ENCODE results near the gene MGST1.

The MGST1 gene

DNA sequence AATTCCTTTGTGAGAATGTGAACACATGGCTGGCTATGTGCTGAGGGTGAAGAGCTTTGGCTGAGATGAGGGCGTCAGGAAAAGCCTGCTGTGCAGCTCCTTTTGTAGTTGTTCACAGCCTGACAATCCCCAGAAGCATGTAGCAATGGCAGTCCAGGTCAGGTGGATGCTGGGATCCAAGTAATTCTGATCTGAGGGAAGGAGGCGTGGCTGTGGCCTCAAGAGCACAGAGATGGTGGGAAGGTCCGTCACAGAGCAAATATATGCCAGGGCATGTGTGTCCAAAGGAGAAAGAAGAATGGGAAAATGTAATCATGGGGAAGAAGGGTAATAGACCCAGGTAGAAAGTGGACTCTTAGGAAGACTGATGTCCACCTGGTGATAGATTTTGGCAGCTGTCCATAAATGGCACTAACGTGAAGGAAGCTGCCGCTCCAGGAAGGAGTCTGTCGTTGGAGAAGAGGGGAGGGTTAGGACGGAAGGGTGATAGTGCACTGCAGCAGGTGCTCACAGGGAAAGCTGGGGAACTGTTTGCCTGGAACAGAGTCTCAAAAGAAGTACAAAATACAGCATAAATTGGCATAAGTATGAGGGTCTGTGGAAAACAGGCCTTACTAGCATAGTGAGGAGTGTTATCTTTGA is 13.8 kb downstream of the MGST1 start:
- ATAC-seq (ENCODE audit: insufficient read depth, low read depth): no peak
- H3K79me2 ChIP-seq (ENCODE audit: insufficient read depth, low read length): no peaks in the 10 kb centered on the region

DNA sequence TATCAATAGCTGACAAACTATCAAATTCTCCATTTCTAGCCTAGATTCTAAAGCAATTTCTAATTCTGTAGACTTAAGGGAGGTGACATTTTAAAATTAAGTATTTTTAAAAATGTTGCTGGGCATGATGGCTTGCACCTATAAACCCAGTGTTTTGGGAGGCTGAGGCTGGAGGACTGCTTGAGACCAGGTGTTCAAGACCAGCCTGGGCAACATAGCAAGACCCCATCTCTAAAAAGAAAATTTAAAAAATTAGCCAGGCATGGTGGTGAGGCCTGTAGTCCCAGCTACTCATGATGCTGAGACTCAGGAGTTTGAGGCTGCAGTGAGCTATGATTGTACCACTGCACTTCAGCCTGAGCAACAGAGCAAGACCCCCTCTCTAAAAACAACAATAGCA is 15.1 kb downstream of the MGST1 start:
- DNase-seq (no peak), ATAC-seq (ENCODE audit: insufficient read depth, low read depth) (no peak)
- Histone ChIP-seq H3K27ac (ENCODE audit: low read length) (no peak overlapping the region), H3K4me3 (ENCODE audit: low read depth in 1 of 2, low read length in 2 of 2) (no peak overlapping the region), H4K20me1 (ENCODE audit: insufficient read depth, low read length) (no peaks in the 10 kb centered on the region), H3K79me2 (ENCODE audit: insufficient read depth, low read length) (no peaks in the 10 kb centered on the region), H3K9me3 (ENCODE audit: insufficient read depth, low read length, severe bottlenecking) (no peaks in the 10 kb centered on the region), H3K9ac (ENCODE audit: low read depth, low read length) (no peak overlapping the region), H3K27me3 (ENCODE audit: insufficient read depth, low read length, poor library complexity) (no peaks in the 10 kb centered on the region), H2AFZ (ENCODE audit: low read depth, low read length) (no peak overlapping the region), H3K4me2 (ENCODE audit: insufficient read depth, low read length) (no peak overlapping the region), H3K36me3 (ENCODE audit: insufficient read depth, low read length) (no peaks in the 10 kb centered on the region), H3K4me1 (ENCODE audit: insufficient read depth, low read length) (no peaks in the 10 kb centered on the region)
- TF ChIP-seq EZH2 (IDR thresholded peaks at IDR 0.05; ENCODE audit: borderline replicate concordance, low read depth, low read length, severe bottlenecking): no peak
- TF ChIP-seq, protein P1, sequence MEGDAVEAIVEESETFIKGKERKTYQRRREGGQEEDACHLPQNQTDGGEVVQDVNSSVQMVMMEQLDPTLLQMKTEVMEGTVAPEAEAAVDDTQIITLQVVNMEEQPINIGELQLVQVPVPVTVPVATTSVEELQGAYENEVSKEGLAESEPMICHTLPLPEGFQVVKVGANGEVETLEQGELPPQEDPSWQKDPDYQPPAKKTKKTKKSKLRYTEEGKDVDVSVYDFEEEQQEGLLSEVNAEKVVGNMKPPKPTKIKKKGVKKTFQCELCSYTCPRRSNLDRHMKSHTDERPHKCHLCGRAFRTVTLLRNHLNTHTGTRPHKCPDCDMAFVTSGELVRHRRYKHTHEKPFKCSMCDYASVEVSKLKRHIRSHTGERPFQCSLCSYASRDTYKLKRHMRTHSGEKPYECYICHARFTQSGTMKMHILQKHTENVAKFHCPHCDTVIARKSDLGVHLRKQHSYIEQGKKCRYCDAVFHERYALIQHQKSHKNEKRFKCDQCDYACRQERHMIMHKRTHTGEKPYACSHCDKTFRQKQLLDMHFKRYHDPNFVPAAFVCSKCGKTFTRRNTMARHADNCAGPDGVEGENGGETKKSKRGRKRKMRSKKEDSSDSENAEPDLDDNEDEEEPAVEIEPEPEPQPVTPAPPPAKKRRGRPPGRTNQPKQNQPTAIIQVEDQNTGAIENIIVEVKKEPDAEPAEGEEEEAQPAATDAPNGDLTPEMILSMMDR (IDR thresholded peaks at IDR 0.05; ENCODE audit: borderline replicate concordance, extremely low read depth, low read length, poor library complexity, severe bottlenecking): no peak

More for the DNA sequence above, 13.8 kb downstream of the MGST1 start:
- Histone ChIP-seq H4K20me1 (ENCODE audit: insufficient read depth, low read length) (no peaks in the 10 kb centered on the region), H3K27ac (ENCODE audit: low read length) (no peak overlapping the region), H3K27me3 (ENCODE audit: insufficient read depth, low read length, poor library complexity) (no peaks in the 10 kb centered on the region), H3K4me3 (ENCODE audit: low read depth in 1 of 2, low read length in 2 of 2) (no peak overlapping the region), H2AFZ (ENCODE audit: low read depth, low read length) (no peak overlapping the region), H3K9me3 (ENCODE audit: insufficient read depth, low read length, severe bottlenecking) (no peaks in the 10 kb centered on the region), H3K4me2 (ENCODE audit: insufficient read depth, low read length) (no peak overlapping the region), H3K9ac (ENCODE audit: low read depth, low read length) (no peak overlapping the region), H3K36me3 (ENCODE audit: insufficient read depth, low read length) (no peaks in the 10 kb centered on the region), H3K4me1 (ENCODE audit: insufficient read depth, low read length) (no peaks in the 10 kb centered on the region)
- TF ChIP-seq, protein P1 (IDR thresholded peaks at IDR 0.05; ENCODE audit: borderline replicate concordance, extremely low read depth, low read length, poor library complexity, severe bottlenecking): no peak
- no peak for TF ChIP-seq EZH2 (IDR thresholded peaks at IDR 0.05; ENCODE audit: borderline replicate concordance, low read depth, low read length, severe bottlenecking)
- no peak for DNase-seq

DNA sequence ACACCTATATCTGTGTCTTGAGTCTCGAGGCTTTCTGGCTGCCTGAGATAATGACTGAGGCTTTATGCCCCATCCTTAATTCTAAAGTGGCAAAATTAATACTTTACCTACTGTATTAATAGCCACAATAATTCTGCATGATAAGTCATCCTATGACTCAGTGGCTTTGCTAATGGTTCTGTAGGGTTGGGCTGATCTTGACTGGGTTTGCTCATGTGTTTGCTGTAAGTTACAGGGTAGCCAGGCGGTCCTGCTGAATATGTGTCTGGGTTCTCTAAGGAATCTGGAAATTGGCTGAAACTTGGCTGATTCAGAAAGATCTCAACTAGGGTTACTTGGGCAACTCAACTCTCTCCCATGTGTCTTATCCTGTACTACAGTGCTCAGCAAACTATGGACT is 21.7 kb downstream of the MGST1 start:
- no peak overlapping the region for H3K27ac ChIP-seq (ENCODE audit: low read length)
- H3K79me2 ChIP-seq (ENCODE audit: insufficient read depth, low read length): no peaks in the 10 kb centered on the region
- DNase-seq: no peak
- H3K9me3 ChIP-seq (ENCODE audit: insufficient read depth, low read length, severe bottlenecking): no peaks in the 10 kb centered on the region
- no peak overlapping the region for H2AFZ ChIP-seq (ENCODE audit: low read depth, low read length)
- H3K36me3 ChIP-seq (ENCODE audit: insufficient read depth, low read length): no peaks in the 10 kb centered on the region
- no peak overlapping the region for H3K4me3 ChIP-seq (ENCODE audit: low read depth in 1 of 2, low read length in 2 of 2)
- ATAC-seq (ENCODE audit: insufficient read depth, low read depth): no peak
- TF ChIP-seq, protein P1 (IDR thresholded peaks at IDR 0.05; ENCODE audit: borderline replicate concordance, extremely low read depth, low read length, poor library complexity, severe bottlenecking): no peak
- TF ChIP-seq EZH2 (IDR thresholded peaks at IDR 0.05; ENCODE audit: borderline replicate concordance, low read depth, low read length, severe bottlenecking): no peak
- H3K4me1 ChIP-seq (ENCODE audit: insufficient read depth, low read length): no peaks in the 10 kb centered on the region
- no peak overlapping the region for H3K9ac ChIP-seq (ENCODE audit: low read depth, low read length)
- H4K20me1 ChIP-seq (ENCODE audit: insufficient read depth, low read length): no peaks in the 10 kb centered on the region
- no peak overlapping the region for H3K4me2 ChIP-seq (ENCODE audit: insufficient read depth, low read length)
- H3K27me3 ChIP-seq (ENCODE audit: insufficient read depth, low read length, poor library complexity): no peaks in the 10 kb centered on the region
